ENCODE measurements around the gene GSAP. TPM values are rescaled to one million over a fixed set of nuclear protein-coding genes. Genes with fewer than 3 reads are reported as not detected.

GSAP gene
- total RNA-seq, 1 donor from 2014 or later = 2.1 TPM

DNA sequence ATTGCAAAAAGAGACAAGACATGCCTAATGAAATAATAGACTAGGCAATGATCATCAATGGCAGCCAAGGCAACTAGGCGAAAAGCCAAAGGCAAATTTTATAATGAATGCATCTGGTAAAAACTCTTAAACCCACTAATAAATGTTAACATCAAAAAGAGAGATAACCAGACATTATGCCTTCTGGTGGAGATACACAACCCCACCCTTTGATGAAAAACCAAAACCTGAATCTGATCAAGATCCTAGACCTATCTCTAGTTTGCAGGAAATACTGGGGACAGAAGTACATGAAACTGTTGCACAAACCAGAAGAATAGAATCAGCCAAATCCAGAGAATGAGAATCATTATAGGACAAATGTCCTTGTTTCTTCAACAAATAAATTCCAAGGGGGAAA, 22.0 kb upstream of the GSAP start:
- H3K27me3 Mint-ChIP-seq (ENCODE audit: low read depth) = no peaks in the 10 kb centered on the region
- DNase-seq (ENCODE audit: low read depth, low spot score) = no peak

DNA sequence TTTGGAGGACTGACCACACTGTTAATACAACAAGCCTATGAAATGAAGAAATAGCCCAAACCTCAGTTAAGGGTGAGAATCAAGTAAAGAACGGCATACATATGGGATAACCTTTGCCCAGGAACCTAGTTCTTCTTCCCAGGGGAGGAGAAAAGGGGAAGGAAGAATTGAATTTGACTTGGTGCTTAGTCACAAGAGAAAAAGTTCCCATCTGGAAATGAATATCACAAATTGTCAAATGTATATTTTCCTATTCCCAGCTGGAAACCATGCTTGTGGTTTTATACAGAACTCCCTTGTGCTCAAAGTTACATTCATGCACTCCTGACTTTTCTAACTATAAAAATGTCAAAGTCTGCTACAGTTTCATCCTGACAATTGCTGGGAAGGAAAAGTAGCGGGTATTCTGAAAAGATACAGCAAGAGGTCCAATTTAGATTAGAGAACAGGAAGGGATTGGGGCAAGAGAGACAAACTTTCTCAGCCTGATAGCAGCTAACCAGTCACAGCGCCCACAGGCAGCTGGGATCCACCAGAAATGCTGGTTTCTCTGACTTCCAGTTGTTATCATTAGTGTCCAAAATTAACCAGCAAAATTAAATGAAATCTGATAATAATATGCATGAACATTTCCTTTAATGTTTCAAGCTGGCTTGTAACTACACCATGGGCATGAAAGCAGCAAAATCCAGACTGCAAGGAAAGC, 18.6 kb upstream of the GSAP start:
- no peaks in the 10 kb centered on the region for H3K9me3 Mint-ChIP-seq
- no peaks in the 10 kb centered on the region for H3K27me3 Mint-ChIP-seq (ENCODE audit: low read depth)
- peaks cover 22% of the 10 kb centered on the region for H3K4me1 Mint-ChIP-seq
- H3K36me3 Mint-ChIP-seq (ENCODE audit: low read depth) = no peaks in the 10 kb centered on the region
- H3K4me3 Mint-ChIP-seq = no peak overlapping the region
- DNase-seq (ENCODE audit: low read depth, low spot score) = no peak
- no peak for TF ChIP-seq CTCF (conservative IDR thresholded peaks at IDR 0.05)
- no peak overlapping the region for H3K27ac Mint-ChIP-seq (ENCODE audit: unreplicated experiment)

More for the DNA sequence above, 22.0 kb upstream of the GSAP start:
- no peak overlapping the region for H3K27ac Mint-ChIP-seq (ENCODE audit: unreplicated experiment)
- H3K4me1 Mint-ChIP-seq = peaks cover 9% of the 10 kb centered on the region
- H3K4me3 Mint-ChIP-seq = no peak overlapping the region
- no peaks in the 10 kb centered on the region for H3K36me3 Mint-ChIP-seq (ENCODE audit: low read depth)
- no peaks in the 10 kb centered on the region for H3K9me3 Mint-ChIP-seq
- no peak for TF ChIP-seq CTCF (conservative IDR thresholded peaks at IDR 0.05)

DNA sequence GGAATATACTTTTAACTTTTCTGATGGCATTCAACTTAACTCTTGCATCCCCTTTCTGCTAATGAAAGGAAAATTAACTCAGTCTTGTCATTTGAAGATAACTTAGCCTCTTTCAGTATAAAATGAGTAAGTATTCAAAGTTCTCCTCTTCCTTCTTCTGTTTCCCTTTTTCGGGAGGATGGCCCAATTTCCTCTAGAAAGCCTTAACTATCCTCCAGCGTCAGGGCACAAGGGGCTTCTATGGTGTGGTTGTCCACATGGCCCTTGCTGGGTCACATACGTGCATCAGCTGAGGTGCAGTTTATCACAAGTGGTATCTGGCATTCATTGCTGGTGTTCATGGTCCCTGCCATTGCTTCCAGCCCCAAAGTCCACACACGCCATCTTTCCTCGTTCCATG, 17.8 kb upstream of the GSAP start:
- DNase-seq (ENCODE audit: low read depth, low spot score) = no peak
- no peak for TF ChIP-seq CTCF (conservative IDR thresholded peaks at IDR 0.05)
- Mint-ChIP-seq H3K4me3 (no peak overlapping the region), H3K27ac (ENCODE audit: unreplicated experiment) (no peak overlapping the region), H3K9me3 (no peaks in the 10 kb centered on the region), H3K4me1 (peaks cover 26% of the 10 kb centered on the region), H3K27me3 (ENCODE audit: low read depth) (no peaks in the 10 kb centered on the region), H3K36me3 (ENCODE audit: low read depth) (no peaks in the 10 kb centered on the region)

- TF ChIP-seq CTCF (conservative IDR thresholded peaks at IDR 0.05) = no peak
- Mint-ChIP-seq H3K4me3 (no peak overlapping the region), H3K4me1 (peaks cover 54% of the 10 kb centered on the region), H3K9me3 (no peaks in the 10 kb centered on the region), H3K27ac (ENCODE audit: unreplicated experiment) (no peak overlapping the region), H3K36me3 (ENCODE audit: low read depth) (no peaks in the 10 kb centered on the region), H3K27me3 (ENCODE audit: low read depth) (no peaks in the 10 kb centered on the region)
- DNase-seq (ENCODE audit: low read depth, low spot score) = no peak
Observed at GRCh38 chr7:77430927-77431326, 14.8 kb upstream of the GSAP start.

GRCh38 chr7:77428777-77429231, 12.7 kb upstream of the GSAP start:
- H3K9me3 Mint-ChIP-seq = no peaks in the 10 kb centered on the region
- H3K27ac Mint-ChIP-seq (ENCODE audit: unreplicated experiment) = peak overlapping the region; percentile 72
- no peak overlapping the region for H3K4me3 Mint-ChIP-seq
- no peak for DNase-seq (ENCODE audit: low read depth, low spot score)
- peaks cover 66% of the 10 kb centered on the region for H3K4me1 Mint-ChIP-seq
- TF ChIP-seq CTCF (conservative IDR thresholded peaks at IDR 0.05) = no peak
- no peaks in the 10 kb centered on the region for H3K27me3 Mint-ChIP-seq (ENCODE audit: low read depth)
- H3K36me3 Mint-ChIP-seq (ENCODE audit: low read depth) = no peaks in the 10 kb centered on the region

All from neural crest cell (in vitro differentiated cells).